ENCODE measurements around the gene CRK.

The CRK gene

DNA sequence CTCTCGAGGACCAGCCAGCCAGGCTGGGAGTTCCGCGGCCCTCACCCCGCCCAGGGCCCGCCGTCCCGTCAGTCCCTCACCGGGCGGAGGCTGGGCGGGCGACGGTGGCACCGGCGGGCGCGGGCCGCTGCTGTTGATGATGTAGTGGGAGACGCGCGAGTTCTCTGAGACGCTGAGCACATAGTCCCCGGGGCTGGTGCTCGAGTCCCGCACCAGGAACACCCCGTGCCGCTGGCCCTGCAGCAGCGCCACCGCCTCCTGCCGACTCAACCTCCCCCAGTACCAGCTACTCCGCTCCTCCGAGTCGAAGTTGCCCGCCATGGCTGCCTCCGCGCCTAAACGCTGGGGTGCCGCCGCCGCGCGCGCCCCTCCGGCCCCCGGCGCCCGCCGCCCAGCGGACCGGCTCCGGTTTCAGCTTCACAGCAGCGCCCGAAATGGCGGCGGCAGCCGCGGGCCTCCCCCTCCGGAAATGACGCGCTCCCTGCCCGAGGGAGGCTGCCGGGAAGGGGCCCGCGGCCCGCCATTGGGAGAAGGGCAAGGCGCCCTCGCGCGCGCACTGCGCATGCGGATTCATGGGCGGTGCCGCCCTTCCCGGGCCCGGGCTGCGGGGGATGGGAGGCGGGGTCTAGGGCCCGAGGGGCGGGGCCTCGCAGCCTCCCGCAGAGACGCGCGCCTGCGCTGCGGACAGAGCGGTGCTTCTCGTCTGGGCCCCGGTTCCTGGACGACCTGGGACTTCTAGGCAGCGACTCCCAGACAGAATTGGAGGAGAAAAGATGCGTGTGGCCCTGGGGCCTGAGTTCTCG lies at the start of gene CRK:
Gene CRK, minus strand, starts transcription at position 436 of the 803 bp plus-strand sequence. Its CDS starts 115 bp downstream, at position 321.
- DNase-seq (ENCODE audit: low spot score) = peak; percentile 100

DNA sequence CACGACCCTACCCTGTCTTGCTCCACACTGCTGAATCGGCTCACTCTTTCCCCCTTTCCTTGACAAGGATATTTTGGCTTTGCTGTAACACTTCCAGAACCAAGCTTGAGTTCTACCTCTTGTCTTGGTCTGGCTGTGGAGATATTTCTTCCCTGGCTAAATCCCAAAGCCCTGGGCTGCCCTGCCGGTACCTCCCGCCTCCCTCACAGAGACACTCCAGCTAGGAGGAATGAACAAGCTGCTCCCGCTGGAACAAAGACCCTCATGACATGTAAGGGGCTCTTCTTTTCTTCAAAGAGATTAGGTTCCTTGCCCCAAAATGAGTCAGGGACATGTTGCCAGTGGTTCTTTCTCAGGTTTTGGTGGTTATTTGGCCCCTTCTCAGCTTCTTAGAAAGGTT lies 49.6 kb upstream of the CRK start:
- DNase-seq (ENCODE audit: low spot score) = no peak
- TF ChIP-seq, protein P1, sequence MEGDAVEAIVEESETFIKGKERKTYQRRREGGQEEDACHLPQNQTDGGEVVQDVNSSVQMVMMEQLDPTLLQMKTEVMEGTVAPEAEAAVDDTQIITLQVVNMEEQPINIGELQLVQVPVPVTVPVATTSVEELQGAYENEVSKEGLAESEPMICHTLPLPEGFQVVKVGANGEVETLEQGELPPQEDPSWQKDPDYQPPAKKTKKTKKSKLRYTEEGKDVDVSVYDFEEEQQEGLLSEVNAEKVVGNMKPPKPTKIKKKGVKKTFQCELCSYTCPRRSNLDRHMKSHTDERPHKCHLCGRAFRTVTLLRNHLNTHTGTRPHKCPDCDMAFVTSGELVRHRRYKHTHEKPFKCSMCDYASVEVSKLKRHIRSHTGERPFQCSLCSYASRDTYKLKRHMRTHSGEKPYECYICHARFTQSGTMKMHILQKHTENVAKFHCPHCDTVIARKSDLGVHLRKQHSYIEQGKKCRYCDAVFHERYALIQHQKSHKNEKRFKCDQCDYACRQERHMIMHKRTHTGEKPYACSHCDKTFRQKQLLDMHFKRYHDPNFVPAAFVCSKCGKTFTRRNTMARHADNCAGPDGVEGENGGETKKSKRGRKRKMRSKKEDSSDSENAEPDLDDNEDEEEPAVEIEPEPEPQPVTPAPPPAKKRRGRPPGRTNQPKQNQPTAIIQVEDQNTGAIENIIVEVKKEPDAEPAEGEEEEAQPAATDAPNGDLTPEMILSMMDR (IDR thresholded peaks at IDR 0.05; ENCODE audit: extremely low read depth, insufficient read depth, missing control alignments) = no peak
- in situ Hi-C loops (cut with MboI; ENCODE audit: low pct_unique_long_range_greater_than_20kb, low sequenced_read_pairs, unreplicated experiment) = no loop called here

More for the DNA sequence above, at the start of gene CRK:
- TF ChIP-seq, protein P1 (IDR thresholded peaks at IDR 0.05; ENCODE audit: extremely low read depth, insufficient read depth, missing control alignments) = no peak
- in situ Hi-C loops (cut with MboI; ENCODE audit: low pct_unique_long_range_greater_than_20kb, low sequenced_read_pairs, unreplicated experiment) = no loop called here

DNA sequence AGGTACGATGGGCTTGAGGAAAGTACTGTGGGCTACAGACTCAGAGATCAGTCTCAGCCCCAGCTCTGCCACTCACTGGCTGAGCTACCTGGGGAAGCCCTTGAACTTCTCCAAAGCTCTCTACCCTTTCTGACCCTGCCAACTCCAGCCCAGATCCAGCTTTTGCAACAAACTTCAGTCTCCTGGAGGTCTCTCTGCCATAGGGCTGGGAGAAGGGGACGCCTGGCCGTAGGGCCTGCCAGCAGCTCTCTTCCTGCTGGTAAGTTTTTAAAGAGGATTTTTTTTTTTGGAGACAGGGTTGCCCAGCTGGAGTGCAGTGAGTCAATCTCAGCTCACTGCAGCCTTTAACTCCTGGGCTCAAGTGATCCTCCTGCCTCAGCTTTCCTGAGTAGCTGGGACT lies 48.8 kb upstream of the CRK start:
- in situ Hi-C loops (cut with MboI; ENCODE audit: low pct_unique_long_range_greater_than_20kb, low sequenced_read_pairs, unreplicated experiment) = no loop called here
- no peak for DNase-seq (ENCODE audit: low spot score)
- TF ChIP-seq, protein P1 (IDR thresholded peaks at IDR 0.05; ENCODE audit: extremely low read depth, insufficient read depth, missing control alignments) = no peak

DNA sequence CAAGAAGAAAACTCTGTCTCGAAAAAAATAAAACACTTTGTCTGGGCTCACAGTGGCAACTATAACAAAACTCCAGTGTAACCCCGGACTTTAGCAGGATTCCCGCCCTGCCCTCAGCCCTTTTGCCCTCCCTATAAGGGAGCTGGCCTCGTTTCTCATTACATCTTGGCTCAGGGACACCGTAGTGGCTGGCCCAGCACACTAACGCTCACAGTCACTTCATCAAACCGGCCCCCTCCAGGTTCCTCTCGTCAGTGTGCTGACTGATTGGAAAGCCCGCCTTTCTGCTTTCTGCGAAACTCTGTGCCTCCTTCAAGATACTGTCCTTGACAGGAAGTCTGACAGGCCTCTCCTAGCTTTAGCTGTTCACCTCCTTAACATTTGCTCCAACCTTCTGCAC lies 47.7 kb upstream of the CRK start:
- in situ Hi-C loops (cut with MboI; ENCODE audit: low pct_unique_long_range_greater_than_20kb, low sequenced_read_pairs, unreplicated experiment) = no loop called here
- DNase-seq (ENCODE audit: low spot score) = no peak
- TF ChIP-seq, protein P1 (IDR thresholded peaks at IDR 0.05; ENCODE audit: extremely low read depth, insufficient read depth, missing control alignments) = no peak

DNA sequence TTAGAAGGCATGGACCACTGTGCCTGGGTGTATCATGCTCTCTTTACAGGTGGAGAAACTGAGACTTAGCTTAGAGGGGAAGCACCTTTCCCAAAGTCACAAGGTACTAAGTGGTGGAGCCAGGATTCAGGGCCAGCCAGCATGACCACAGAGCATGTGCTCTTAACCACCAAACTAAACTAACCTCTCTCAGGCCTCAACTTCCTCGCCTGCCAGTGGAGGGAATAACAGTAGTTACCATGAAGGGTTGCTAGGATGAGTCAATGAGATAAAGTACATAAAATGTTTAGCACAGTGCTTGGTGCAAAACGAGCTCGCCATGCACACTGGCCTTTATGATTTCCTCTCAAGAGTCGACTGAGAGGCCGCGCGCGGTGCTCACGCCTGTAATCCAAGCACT lies 42.8 kb upstream of the CRK start:
- no peak for DNase-seq (ENCODE audit: low spot score)
- in situ Hi-C loops (cut with MboI; ENCODE audit: low pct_unique_long_range_greater_than_20kb, low sequenced_read_pairs, unreplicated experiment) = no loop called here
- TF ChIP-seq, protein P1 (IDR thresholded peaks at IDR 0.05; ENCODE audit: extremely low read depth, insufficient read depth, missing control alignments) = no peak

DNA sequence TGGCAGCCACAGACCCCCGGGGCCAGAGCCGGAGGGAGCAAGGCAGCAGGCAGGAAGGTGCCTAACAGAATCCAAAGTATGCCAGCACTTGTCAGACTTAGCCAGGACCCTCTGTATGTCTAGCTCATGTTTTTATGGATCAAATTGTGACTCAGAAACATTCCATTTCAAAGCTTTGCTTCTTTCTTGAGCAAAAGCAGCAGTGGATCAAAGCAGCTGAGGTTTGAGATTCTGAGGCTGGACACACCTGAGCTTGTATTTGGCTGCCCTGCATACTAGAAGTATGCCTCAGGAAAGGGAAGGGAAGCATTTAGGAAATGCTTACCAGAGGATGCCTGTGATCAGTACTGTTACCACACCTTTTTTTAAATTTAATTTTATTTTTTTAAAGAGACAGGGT lies 42.2 kb upstream of the CRK start:
- in situ Hi-C loops (cut with MboI; ENCODE audit: low pct_unique_long_range_greater_than_20kb, low sequenced_read_pairs, unreplicated experiment) = no loop called here
- no peak for DNase-seq (ENCODE audit: low spot score)
- TF ChIP-seq, protein P1 (IDR thresholded peaks at IDR 0.05; ENCODE audit: extremely low read depth, insufficient read depth, missing control alignments) = no peak
